SK-N-SH (cell line): ENCODE measurements around the gene NFIA. TPM values are rescaled to one million over a fixed set of nuclear protein-coding genes. Genes with fewer than 3 reads are reported as not detected.

Experiments used
- CTCF ChIA-PET: fragments of 300-600, 350-600 bp; formaldehyde crosslinking; extraction: SDS; loops from one replicate; lab custom pipeline; 2021; lab: Yijun Ruan, JAX
- POLR2A ChIA-PET: fragments of 350-600 bp; sonication (Branson Sonifier 250); formaldehyde crosslinking; extraction: SDS; loops from one replicate; lab custom pipeline; 2020; ENCODE audit warnings: antibody characterized with exemption, inconsistent platforms; lab: Yijun Ruan, JAX
- DNase-seq: peaks from one replicate; pipeline ENCODE4 v3.0.0; 2012
- H2AFZ ChIP-seq: fragments of 200-600 bp; sonication (generic); 2 replicates; pipeline ENCODE4 v1.8.1; 2016; ENCODE audit warnings: antibody characterized with exemption, mild to moderate bottlenecking, low read depth
- H3F3A ChIP-seq: fragments of 200-600 bp; sonication (generic); replicated peaks from 2 replicates; pipeline ENCODE3; 2016; ENCODE audit warnings: antibody characterized with exemption, mild to moderate bottlenecking; ENCODE audit not compliant: insufficient read depth
- H3K27ac ChIP-seq, 2 experiments: fragments of 200-500 bp in 1 of 2; fragments of 200-600 bp in 1 of 2; sonication (Bioruptor generic) in 1 of 2; sonication (generic), shearing (Covaris generic) in 1 of 2; 2 replicates each; pipeline versions ENCODE4 v1.5.1 to v1.6.1; 2014 to 2016; ENCODE audit warnings: low read depth in 2 of 2, inconsistent platforms in 1 of 2, low read length in 1 of 2, mild to moderate bottlenecking in 1 of 2, mixed read lengths in 1 of 2
- H3K27me3 ChIP-seq: fragments of 200-600 bp; sonication (generic), shearing (Covaris generic); 2 replicates; pipeline ENCODE4 v1.6.1; 2016; ENCODE audit warnings: mixed run types; ENCODE audit not compliant: insufficient read depth
- H3K36me3 ChIP-seq, 2 experiments: fragments of 200-500 bp in 1 of 2; fragments of 200-600 bp in 1 of 2; sonication (Bioruptor generic) in 1 of 2; sonication (generic) in 1 of 2; replicated peaks in 1 of 2; 2 replicates each; pipeline versions ENCODE3 to v1.5.1; 2014 to 2016; ENCODE audit warnings: low read length in 1 of 2, mild to moderate bottlenecking in 1 of 2; ENCODE audit not compliant: insufficient read depth in 2 of 2, control insufficient read depth in 1 of 2
- H3K4me1 ChIP-seq, 2 experiments: fragments of 200-500 bp in 1 of 2; fragments of 200-600 bp in 1 of 2; sonication (Bioruptor generic) in 1 of 2; sonication (generic), shearing (Covaris generic) in 1 of 2; 2 replicates each; pipeline versions ENCODE4 v1.5.1 to v1.6.1; 2014 to 2016; ENCODE audit warnings: low read depth in 1 of 2, low read length in 1 of 2, mixed run types in 1 of 2; ENCODE audit not compliant: insufficient read depth in 2 of 2, control insufficient read depth in 1 of 2
- H3K4me2 ChIP-seq: fragments of 200-600 bp; sonication (generic), shearing (Covaris generic); 2 replicates; pipeline ENCODE4 v1.6.1; 2017; ENCODE audit warnings: mixed run types
- H3K4me3 ChIP-seq, 2 experiments: fragments of 200-500 bp in 1 of 2; fragments of 200-600 bp in 1 of 2; sonication (Bioruptor generic) in 1 of 2; sonication (generic), shearing (Covaris generic) in 1 of 2; 2 replicates each; pipeline versions ENCODE4 v1.5.1 to v1.8.1; 2014 to 2016; ENCODE audit warnings: low read depth in 2 of 2, inconsistent platforms in 1 of 2, low read length in 1 of 2, mild to moderate bottlenecking in 1 of 2, mixed read lengths in 1 of 2, moderate library complexity in 1 of 2
- H3K79me2 ChIP-seq: fragments of 200-600 bp; sonication (generic); 2 replicates; pipeline ENCODE4 v1.8.1; 2017; ENCODE audit warnings: mild to moderate bottlenecking; ENCODE audit not compliant: insufficient read depth
- H3K9ac ChIP-seq: fragments of 200-600 bp; sonication (generic); 2 replicates; pipeline ENCODE4 v1.6.1; 2017; ENCODE audit warnings: mixed run types
- H3K9me2 ChIP-seq: fragments of 200-600 bp; sonication (generic); 2 replicates; pipeline ENCODE4 v1.6.1; 2017; ENCODE audit warnings: mixed run types
- H3K9me3 ChIP-seq: fragments of 200-600 bp; sonication (generic); 2 replicates; pipeline ENCODE4 v1.6.1; 2017; ENCODE audit warnings: mixed run types, mild to moderate bottlenecking, moderate library complexity
- H4K20me1 ChIP-seq: fragments of 200-600 bp; sonication (generic); 2 replicates; pipeline ENCODE4 v1.6.1; 2017; ENCODE audit warnings: mild to moderate bottlenecking, mixed run types; ENCODE audit not compliant: insufficient read depth
- CHD2 ChIP-seq: fragments of 150-350 bp; IDR thresholded peaks from 2 replicates; pipeline ENCODE4 v1.6.1; 2018; ENCODE audit warnings: low read length; ENCODE audit not compliant: partially characterized antibody
- ELF1 ChIP-seq: IDR thresholded peaks from 2 replicates; pipeline ENCODE4 v1.4.0; 2012
- EP300 ChIP-seq, 2 experiments: IDR thresholded peaks; 2 replicates each; pipeline versions ENCODE4 v1.4.0 to v1.6.1; 2012; ENCODE audit warnings: borderline replicate concordance in 1 of 2, low read depth in 1 of 2, low read length in 1 of 2
- FOXJ3 ChIP-seq: sonication (generic); formaldehyde crosslinking; IDR thresholded peaks from 2 replicates; pipeline ENCODE4 v1.5.1; 2020; ENCODE audit warnings: mild to moderate bottlenecking, missing genetic modification reagents
- GABPA ChIP-seq: IDR thresholded peaks from 2 replicates; pipeline ENCODE4 v1.4.0; 2012; ENCODE audit warnings: low read depth, mild to moderate bottlenecking
- GATA2 ChIP-seq: sonication (generic); formaldehyde crosslinking; IDR thresholded peaks from 2 replicates; pipeline ENCODE4 v1.5.0; 2020; ENCODE audit warnings: mild to moderate bottlenecking, missing genetic modification reagents
- JUND ChIP-seq: IDR thresholded peaks from 2 replicates; pipeline ENCODE4 v1.4.0; 2012
- MAX ChIP-seq: IDR thresholded peaks from 2 replicates; pipeline ENCODE4 v1.4.0; 2012; ENCODE audit warnings: low read depth
- NRF1 ChIP-seq: IDR thresholded peaks from 2 replicates; pipeline ENCODE4 v1.6.1; 2012; ENCODE audit warnings: low read depth, mild to moderate bottlenecking, low read length
- PBX3 ChIP-seq: IDR thresholded peaks from 2 replicates; pipeline ENCODE4; 2012
- POLR2AphosphoS5 ChIP-seq: IDR thresholded peaks from 2 replicates; pipeline ENCODE4 v1.6.1; 2012; ENCODE audit warnings: low read depth, low read length
- RAD21 ChIP-seq: IDR thresholded peaks from 2 replicates; pipeline ENCODE4 v1.6.1; 2012; ENCODE audit warnings: mild to moderate bottlenecking, low read length
- RCOR1 ChIP-seq: fragments of 150-350 bp; IDR thresholded peaks from 2 replicates; pipeline ENCODE4 v1.6.1; 2017; ENCODE audit warnings: antibody characterized with exemption, low read length
- RFX5 ChIP-seq: IDR thresholded peaks from 2 replicates; pipeline ENCODE4 v1.6.1; 2012; ENCODE audit warnings: mild to moderate bottlenecking, improper control_type of control experiment, low read length
- RXRA ChIP-seq: IDR thresholded peaks from 2 replicates; pipeline ENCODE4 v1.4.0; 2012; ENCODE audit warnings: low read depth, mild to moderate bottlenecking, borderline replicate concordance
- SMC3 ChIP-seq: IDR thresholded peaks from 2 replicates; pipeline ENCODE4 v1.6.1; 2012; ENCODE audit warnings: low read depth, low read length, improper control_type of control experiment
- TAF1 ChIP-seq: IDR thresholded peaks from 2 replicates; pipeline ENCODE4 v1.6.1; 2012; ENCODE audit warnings: low read depth, mild to moderate bottlenecking, low read length, moderate library complexity, borderline replicate concordance
- TCF12 ChIP-seq: IDR thresholded peaks from 2 replicates; pipeline ENCODE4 v1.4.0; 2012
- USF1 ChIP-seq: IDR thresholded peaks from 2 replicates; pipeline ENCODE4 v1.4.0; 2012; ENCODE audit warnings: low read depth, borderline replicate concordance
- ZBTB33 ChIP-seq: IDR thresholded peaks from 2 replicates; pipeline ENCODE4 v1.4.0; 2012; ENCODE audit warnings: low read depth, borderline replicate concordance
- WGBS: methylation state at CpG from one replicate; pipeline ENCODE4 v1.1.6; 2017; ENCODE audit warnings: low lambda C conversion rate; 5-methylcytosine and 5-hydroxymethylcytosine counted together
- polyA plus RNA-seq, 3 experiments: library from polyadenylated mRNA; depleted of rRNA; stranded (reverse); fragments of >200 nt; gene quantifications; 2 replicates each; pipeline ENCODE4 v1.2.3, GENCODE V29; 2012

NFIA gene
- polyA plus RNA-seq, 1 of the 3 experiments (the other 2 are of a cell fraction) = 3.3 TPM

- Histone ChIP-seq H3K36me3 (no peaks in the 10 kb centered on the region), H4K20me1 (no peaks in the 10 kb centered on the region), H3K4me1 (peaks cover 19 to 30% of the 10 kb centered on the region in 2 experiments; a peak in 3 of 4 replicates), H3K9me3 (no peaks in the 10 kb centered on the region), H3K9ac (no peak overlapping the region), H2AFZ (no peak overlapping the region), H3K27me3 (no peaks in the 10 kb centered on the region), H3K4me2 (no peak overlapping the region), H3K79me2 (no peaks in the 10 kb centered on the region), H3F3A (peaks cover under 1% of the 10 kb centered on the region), H3K27ac (no peak overlapping the region), H3K9me2 (no peaks in the 10 kb centered on the region), H3K4me3 (no peak overlapping the region)
- POLR2A ChIA-PET = no interaction called here
- 100% methylated on average over 1 of the region's 1 CpG for WGBS
- CTCF ChIA-PET = no interaction called here
- no peak for DNase-seq
- TF ChIP-seq ELF1 (no peak), GATA2 (no peak), MAX (no peak), POLR2AphosphoS5 (no peak), ZBTB33 (no peak), TCF12 (no peak), FOXJ3 (CRISPR knock-in tag) (no peak), EP300 (IDR thresholded peaks at IDR 0.05; ENCODE audit: borderline replicate concordance in 1 of 2, low read depth in 1 of 2, low read length in 1 of 2) (no peak), RCOR1 (no peak), CHD2 (no peak), JUND (no peak), NRF1 (no peak), TAF1 (no peak), USF1 (no peak), RAD21 (no peak), GABPA (no peak), RFX5 (no peak), RXRA (no peak), SMC3 (no peak), PBX3 (no peak)
These were observed 104.4 kb downstream of the NFIA start for GRCh38 chr1:61186753-61187152.
